GM18861 (cell line): ENCODE results near the gene PLCG1.

ENCODE experiments used
- ATAC-seq: cut with Tn5 transposase; IDR thresholded peaks from one replicate; pipeline ENCODE4 v1.9.1; 2021; ENCODE audit not compliant: unreplicated experiment

The PLCG1 gene

DNA sequence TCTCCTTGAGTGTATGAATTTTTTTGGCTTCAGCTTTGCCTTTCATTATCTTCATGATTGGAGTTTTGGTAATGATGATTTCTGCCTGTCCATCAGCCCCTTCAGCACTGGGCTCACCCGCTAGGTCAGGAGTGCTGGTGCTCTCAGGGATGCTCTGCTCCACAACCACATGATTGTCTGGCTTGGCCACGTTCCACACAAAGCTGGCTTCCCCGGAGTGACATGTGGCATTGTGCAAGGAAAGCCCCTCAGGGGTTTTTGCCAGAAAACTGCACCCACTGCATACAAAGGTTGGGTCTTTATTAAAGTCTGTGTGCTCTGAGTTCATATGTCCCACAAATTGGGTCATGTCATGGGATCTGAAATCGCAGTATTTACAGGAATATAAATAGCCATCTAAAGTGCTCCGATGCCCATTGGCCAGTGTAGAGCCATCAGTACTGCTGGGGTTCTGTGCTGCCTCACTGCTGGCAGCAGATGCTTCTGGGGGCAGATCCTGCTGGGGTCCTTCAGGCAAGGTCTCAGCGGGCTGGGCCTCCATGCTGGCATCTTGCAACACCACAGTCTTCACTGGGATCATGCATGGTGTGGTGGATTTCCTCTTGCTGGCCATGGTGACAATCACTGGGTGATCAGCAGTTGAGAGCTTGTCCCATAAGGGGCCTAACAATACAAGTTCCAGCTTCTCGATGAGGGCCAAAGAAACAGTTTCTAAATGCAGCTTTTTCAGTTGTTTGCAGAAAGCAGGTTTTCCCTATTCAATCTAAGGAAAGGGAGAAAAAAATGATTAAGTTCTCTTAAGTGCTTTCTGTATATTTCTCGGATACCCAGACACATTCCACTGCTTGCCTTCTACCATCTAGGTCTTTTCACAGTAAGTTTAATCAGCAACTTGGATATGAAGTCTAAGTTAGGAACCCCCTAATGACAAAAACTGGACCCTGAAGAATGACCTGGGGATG lies 67.2 kb downstream of the PLCG1 start:
- ATAC-seq, result no peak

DNA sequence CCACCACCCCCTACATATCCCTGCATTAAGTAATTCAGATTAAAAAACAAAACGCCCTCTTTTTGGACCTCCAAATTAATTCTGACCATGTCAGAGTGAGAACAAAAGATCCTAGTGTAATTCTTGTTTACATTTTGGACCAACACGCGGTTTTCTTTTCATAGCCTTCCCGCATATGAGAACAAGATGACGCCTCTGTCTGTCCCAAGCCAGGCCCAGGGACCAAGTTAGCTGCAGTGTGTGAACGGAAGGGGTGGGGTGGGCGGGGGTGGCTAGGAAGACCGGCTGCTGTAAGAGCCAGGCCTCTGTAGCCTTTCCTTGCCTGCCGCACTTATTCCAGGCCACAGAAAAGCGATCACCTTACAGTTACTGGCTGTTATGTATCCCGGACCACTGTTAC lies 68.0 kb downstream of the PLCG1 start:
- ATAC-seq, result no peak

DNA sequence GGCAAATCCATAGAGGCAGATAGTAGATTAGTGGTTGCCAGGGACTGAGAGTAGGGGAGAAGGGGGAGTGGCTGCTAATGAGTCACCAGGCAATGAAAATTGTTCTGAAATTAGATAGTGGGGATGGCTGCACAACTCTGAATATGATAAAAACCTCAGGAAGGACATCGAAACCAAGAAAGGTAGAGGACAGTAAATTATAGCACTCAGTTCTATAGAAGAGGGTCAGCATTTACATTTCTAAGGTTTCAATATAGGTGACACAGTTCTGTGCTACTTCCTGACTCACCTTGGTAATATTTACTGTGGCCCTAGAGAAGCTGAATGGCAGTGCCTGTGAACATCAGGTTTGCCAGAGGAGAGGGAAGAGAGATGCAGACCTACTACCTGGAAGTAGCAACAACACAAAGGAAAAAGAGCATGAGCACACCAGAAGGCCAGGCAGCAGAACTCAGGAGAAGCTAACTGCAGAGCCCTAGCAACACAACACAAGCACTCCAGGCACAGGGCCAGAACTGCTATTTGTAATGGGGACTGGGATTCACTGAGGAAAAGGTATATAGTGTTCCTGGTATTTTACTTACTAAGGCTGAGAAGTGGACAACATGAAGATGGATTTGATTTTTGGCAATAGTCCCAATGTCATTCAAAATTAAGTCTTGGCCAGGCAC lies 75.9 kb downstream of the PLCG1 start:
- no peak for ATAC-seq

DNA sequence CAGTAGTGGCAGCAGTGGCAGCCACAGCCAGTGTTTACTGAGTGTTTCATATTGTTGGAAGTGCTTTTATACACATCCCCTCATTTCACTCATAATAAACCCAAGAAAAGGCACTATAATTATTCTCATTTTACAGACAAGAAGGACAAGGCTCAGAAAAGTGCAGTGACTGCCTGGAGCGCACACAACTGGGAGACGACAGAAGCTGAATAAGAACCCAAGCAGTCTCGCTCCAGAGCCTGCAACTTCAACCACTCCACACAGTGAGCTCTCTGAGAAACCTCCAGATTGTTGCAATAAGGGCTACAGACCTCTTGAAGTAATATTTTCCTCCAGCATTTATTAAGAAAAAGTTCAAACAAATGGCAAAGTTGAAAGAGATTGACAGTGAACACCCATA lies 76.9 kb downstream of the PLCG1 start:
- ATAC-seq, result no peak

DNA sequence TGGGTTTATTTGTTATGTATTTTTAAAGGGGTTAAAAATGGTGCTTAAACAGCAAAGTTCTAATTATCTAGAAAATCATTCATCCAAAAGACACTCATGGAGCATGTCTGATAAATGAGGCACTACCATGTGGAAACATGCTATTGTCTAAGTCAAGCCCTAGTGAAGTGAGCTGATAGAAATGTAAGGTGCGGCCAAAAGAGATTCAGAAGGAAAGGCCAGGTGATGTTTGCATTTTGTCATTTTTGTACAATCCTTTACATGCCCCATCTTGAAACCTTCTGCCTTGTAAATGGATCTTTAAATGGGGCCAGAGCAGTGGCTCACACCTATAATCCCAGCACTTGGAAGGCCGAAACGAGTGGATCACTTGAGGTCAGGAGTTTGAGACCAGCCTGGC lies 77.3 kb downstream of the PLCG1 start:
- no peak for ATAC-seq

DNA sequence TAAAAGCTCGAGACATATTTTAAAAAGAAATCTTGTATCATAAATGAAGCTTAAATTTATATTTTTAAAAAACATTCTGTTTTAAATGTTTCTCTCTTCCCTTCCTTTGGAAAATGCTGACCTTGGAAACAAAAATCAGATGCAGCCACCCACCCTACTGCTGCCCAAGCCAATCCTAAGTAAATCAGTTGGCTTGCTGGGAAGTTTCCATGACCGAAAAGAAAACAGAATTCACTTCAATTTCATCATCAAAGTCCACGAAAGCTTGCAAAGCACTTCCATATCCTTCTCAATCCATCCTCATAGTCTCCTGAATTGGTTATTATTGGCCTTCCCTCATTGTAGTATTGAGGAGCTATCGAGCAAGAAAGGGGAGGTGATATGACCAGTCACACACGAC lies 80.1 kb downstream of the PLCG1 start:
- no peak for ATAC-seq

DNA sequence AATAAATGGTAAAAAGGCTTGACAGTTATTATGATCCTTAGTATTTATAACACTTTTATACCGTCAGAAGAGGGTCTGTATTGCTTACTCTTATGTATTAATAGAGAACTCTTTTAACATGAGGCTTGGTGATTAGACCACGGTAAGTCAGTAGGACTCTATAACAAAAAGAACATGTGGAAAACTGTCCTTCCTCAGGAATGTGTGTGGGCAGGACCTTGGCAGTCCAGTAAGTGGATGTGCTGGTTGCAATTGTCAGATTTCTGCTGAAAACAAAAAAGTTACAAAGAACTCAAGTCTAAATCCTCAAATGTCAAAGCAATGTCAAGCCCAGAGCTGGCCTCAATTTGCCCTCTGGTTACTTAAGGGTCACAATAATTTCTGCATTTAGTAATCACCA lies 81.1 kb downstream of the PLCG1 start:
- ATAC-seq, result no peak

DNA sequence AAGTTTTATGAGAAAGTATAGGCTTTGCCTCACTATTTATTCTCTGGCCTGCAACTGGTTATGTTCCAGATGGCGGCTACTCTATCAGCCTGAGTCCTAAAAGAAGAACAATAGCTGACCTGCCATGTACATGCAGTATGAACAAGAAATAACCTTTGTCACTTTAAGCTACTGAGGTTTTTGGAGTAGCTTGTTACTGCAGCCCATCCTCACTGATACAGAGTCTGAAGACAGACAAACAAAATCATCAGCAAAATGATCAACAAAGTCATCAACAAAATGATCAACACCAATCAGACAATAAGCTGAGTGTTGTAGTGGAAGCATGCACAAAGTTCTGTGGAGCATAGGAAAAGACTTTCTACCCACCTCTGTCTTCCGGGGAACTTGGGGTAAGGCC lies 82.5 kb downstream of the PLCG1 start:
- no peak for ATAC-seq

DNA sequence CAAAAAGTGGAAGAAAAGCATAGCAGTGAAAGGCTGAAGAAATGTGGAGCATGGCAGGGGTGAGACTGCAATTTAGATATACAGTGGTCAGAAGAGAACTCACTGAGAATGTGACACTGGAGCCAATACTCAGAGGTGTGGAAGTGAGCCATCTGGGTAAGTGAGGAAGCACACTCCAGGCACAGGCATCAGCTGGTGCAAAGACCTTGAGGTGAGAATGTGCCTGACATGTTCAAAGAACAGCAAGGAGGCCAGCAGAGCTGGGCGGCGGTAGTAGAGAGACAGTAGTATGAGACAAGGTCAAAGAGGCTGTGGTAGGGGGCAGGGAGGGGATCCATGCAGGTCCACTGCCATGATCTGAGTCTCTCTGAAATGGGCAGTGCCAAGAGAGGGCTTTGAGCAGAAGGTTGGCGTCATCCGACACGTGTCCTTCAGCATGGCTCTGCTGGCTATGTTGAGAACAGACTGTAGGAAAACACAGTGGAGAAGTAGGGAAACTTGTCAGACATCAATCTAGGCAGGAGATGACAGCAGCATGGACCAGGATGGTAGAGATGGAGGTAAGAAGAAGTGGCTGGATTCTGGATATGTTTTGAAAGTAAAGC lies 84.4 kb downstream of the PLCG1 start:
- ATAC-seq, result no peak

DNA sequence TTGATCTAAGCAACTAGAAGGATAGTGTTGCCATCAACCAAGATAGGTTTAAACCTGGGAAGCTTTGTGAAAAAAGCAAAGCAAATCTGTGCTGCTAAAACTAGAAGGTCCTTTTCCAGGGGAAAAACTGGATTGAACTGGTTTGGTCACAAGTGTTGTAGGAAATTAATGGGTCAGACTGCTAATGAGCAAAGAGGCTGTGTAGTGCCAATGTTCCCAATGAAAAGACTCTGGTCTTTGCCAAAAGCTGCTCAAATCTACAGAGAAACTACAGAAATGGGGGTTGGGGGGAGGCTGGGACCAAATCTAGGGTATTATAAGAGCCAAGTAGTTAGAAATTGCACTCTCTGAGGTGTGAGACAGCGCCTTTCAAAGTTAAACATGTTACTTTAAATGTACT lies 85.0 kb downstream of the PLCG1 start:
- ATAC-seq, result no peak

DNA sequence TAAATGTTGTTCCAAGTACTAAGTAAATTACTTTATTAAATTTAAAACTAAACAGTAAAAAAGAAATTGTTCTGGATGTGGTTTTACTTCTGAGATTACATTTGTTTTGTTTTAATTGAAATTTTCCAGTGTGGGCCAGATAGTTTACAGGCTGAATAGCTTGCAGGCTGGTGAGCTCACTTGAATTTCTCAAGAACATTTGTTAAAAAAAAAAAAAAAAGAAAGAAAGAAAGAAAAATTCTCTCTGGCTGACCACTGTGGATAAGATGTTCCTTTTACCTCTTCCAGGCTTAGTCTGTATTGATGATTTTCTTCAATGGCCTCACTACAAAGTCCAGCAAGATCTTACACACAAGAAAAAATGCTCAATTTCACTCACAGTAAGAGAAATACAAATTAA lies 85.4 kb downstream of the PLCG1 start:
- no peak for ATAC-seq

DNA sequence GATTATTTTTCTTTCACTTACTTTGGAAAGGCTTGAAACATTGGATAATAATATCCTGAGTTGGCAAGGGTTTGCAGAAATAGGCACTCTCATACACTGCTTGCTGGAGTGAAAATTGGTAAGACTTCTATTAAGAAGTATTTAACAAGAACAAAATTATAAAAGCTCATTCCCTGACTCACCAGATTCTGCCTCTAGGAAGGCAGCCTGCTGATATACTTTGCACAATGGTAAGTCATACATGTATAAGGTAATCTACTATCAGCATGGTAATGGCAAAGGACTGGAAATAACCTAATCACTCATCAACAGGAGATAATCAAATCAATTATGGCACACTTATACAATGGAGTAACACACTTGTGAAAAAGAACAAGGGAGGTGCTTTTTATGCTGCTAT lies 85.8 kb downstream of the PLCG1 start:
- no peak for ATAC-seq

DNA sequence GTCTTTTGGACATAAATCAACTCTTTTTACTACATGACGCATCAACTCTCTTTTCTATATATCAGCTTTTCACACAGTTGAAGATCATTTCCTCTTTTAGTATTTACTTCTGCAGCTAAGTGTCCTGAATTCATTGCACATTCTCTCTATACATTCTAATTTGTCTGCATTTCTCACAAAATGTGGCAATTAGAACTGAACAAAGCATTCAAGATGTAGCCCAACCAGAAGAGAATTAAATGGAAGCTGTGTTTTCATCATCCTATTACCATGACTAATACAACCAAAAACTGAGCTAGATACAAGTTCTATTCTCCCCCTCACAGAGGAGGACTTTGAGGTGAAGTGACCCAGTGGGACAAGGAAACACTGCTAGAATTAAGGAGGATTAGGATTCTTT lies 86.9 kb downstream of the PLCG1 start:
- ATAC-seq, result no peak

DNA sequence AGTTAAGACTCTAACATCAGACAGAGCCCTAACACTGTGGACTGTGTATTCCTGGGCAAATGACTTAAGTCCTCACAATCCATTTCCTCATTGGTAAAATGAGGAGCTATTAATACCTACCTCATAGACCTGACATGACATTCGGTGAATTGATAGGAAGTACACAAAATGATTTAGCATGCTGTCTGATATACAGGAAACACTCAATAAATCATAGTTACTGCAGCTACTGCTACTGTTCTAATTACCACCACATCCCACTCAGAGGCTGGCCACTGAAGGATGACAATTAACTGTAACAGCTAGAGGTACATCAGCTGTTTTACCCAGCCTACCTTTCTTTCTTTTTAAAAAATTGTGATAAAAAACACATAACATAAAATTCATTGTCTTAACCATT lies 87.7 kb downstream of the PLCG1 start:
- ATAC-seq, result no peak

DNA sequence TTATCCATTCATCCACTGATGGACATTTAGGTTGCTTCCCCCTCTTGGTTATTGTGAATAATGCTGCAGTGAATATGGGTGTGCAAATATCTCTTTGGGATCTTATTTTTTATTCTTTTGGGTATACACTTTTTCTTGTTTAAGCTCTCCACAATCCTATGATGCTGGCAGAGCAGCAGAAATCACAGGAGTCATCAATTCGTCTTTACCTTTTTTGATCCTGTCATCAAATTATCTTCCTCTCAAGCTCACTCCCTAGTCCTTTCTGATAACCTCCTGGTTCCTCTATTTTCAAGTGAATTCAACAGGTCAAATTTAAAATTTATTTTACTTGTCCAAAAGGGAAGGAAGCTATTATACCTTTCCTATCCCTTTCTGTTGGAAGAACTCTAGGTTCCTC lies 89.1 kb downstream of the PLCG1 start:
- ATAC-seq, result no peak
